ENCODE measurements around the gene ABCA13.

- TF ChIP-seq, protein P1, sequence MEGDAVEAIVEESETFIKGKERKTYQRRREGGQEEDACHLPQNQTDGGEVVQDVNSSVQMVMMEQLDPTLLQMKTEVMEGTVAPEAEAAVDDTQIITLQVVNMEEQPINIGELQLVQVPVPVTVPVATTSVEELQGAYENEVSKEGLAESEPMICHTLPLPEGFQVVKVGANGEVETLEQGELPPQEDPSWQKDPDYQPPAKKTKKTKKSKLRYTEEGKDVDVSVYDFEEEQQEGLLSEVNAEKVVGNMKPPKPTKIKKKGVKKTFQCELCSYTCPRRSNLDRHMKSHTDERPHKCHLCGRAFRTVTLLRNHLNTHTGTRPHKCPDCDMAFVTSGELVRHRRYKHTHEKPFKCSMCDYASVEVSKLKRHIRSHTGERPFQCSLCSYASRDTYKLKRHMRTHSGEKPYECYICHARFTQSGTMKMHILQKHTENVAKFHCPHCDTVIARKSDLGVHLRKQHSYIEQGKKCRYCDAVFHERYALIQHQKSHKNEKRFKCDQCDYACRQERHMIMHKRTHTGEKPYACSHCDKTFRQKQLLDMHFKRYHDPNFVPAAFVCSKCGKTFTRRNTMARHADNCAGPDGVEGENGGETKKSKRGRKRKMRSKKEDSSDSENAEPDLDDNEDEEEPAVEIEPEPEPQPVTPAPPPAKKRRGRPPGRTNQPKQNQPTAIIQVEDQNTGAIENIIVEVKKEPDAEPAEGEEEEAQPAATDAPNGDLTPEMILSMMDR (IDR thresholded peaks at IDR 0.05; ENCODE audit: low read depth, low read length): no peak
- no peak for TF ChIP-seq EZH2phosphoT487 (IDR thresholded peaks at IDR 0.05; ENCODE audit: low read depth)
These were observed 6.0 kb downstream of the ABCA13 start for GRCh38 chr7:48177271-48177670.

Data from OCI-LY3 (cell line).